Measurements from ENCODE around the gene SPEM2. TPM values are rescaled to one million over a fixed set of nuclear protein-coding genes. Genes with fewer than 3 reads are reported as not detected.

The SPEM2 gene
- total and polyA plus RNA-seq, 2 of the 8 experiments (the other 6 are each of a cell fraction or from before 2014, with no cell fraction given) = 0.03 TPM; not detected in 1

- no peak overlapping the region for H3K56ac ChIP-seq (replicated peaks; ENCODE audit: insufficient read length, low read depth, low read length)
- no peak overlapping the region for H3K14ac ChIP-seq (ENCODE audit: insufficient read length)
- no peak overlapping the region for H2BK12ac ChIP-seq (ENCODE audit: low read depth, low read length)
- WGBS, 2 experiments (ENCODE audit: extremely low coverage in 1 of 2, insufficient coverage in 1 of 2, insufficient read length in 1 of 2, insufficient replicate concordance in 2 of 2, low coverage in 1 of 2, low lambda C conversion rate in 2 of 2, missing lambda C conversion rate in 1 of 2) = 93% methylated on average over 21 of the region's 23 CpGs; no CpG with 5 or more reads in 1 of the 2 experiments
- FAIRE-seq (no peak), DNase-seq (ENCODE audit: low read depth in 1 of 2, low spot score in 2 of 2) (no peak)
- H2BK20ac ChIP-seq (ENCODE audit: low read length) = no peak overlapping the region
- H4K20me1 ChIP-seq (replicated peaks in 1 of 2; ENCODE audit: control insufficient read depth in 1 of 2, insufficient read depth in 2 of 2, low read length in 2 of 2) = peaks cover 2 to 9% of the 10 kb centered on the region in 2 experiments
- H3K4me2 ChIP-seq (ENCODE audit: insufficient read depth in 1 of 2, low read depth in 2 of 2, low read length in 2 of 2) = no peak overlapping the region
- H3K23me2 ChIP-seq (ENCODE audit: low read depth, low read length) = peaks cover 2% of the 10 kb centered on the region; the same call in 1 of the 2 replicates
- no peak overlapping the region for H3K18ac ChIP-seq (ENCODE audit: extremely low read depth, low read length)
- H3K4me3 ChIP-seq (ENCODE audit: extremely low read depth in 1 of 4, insufficient read depth in 2 of 4, low read depth in 3 of 4, low read length in 4 of 4) = no peak overlapping the region
- no peak overlapping the region for H4K8ac ChIP-seq (ENCODE audit: extremely low read depth, insufficient read depth, low read length)
- H3K23ac ChIP-seq (ENCODE audit: insufficient read length) = no peak overlapping the region
- H2AFZ ChIP-seq (ENCODE audit: low read length) = no peak overlapping the region
- H3K27ac ChIP-seq (ENCODE audit: low read depth, low read length) = no peak overlapping the region
- peaks cover 0 to 25% (median 9%) of the 10 kb centered on the region in 4 experiments; a peak in 6 of 8 replicates for H3K36me3 ChIP-seq (ENCODE audit: control insufficient read depth in 2 of 4, insufficient read depth in 4 of 4, low read length in 3 of 4)
- no peaks in the 10 kb centered on the region for H3K27me3 ChIP-seq (replicated peaks in 1 of 4; ENCODE audit: control insufficient read depth in 3 of 4, extremely low read depth in 1 of 4, insufficient read depth in 3 of 4, low read length in 3 of 4)
- peaks cover 0 to 16% (median 7%) of the 10 kb centered on the region in 4 experiments; a peak in 5 of 7 replicates for H3K4me1 ChIP-seq (replicated peaks in 1 of 4; ENCODE audit: control insufficient read depth in 3 of 4, insufficient read depth in 4 of 4, low read length in 3 of 4)
- ChIA-PET POLR2A (ENCODE audit: partially characterized antibody) (interaction anchor here (1.5 to 2.8 kb wide), 5 partner anchors 9 to 131 kb away, joined by 3 to 14 read pairs (median 5); partner anchors contain the start of gene NLGN2), CTCF (ENCODE audit: partially characterized antibody) (interaction anchor here (1.4 kb wide), 1 partner anchor 39 kb away, joined by 3 read pairs; no protein-coding TSS in a partner anchor)
- no peak overlapping the region for H2AK5ac ChIP-seq (ENCODE audit: low read depth, low read length)
- H4K5ac ChIP-seq (ENCODE audit: insufficient read length, low read depth, low read length) = no peak overlapping the region
- H3K9me3 ChIP-seq (ENCODE audit: insufficient read depth in 2 of 2, low read depth in 1 of 2, low read length in 1 of 2) = no peaks in the 10 kb centered on the region
- no peaks in the 10 kb centered on the region for H3K79me2 ChIP-seq (ENCODE audit: control insufficient read depth in 1 of 2, insufficient read depth in 2 of 2, low read length in 2 of 2)
- H4K91ac ChIP-seq (replicated peaks; ENCODE audit: insufficient read length, low read length) = no peak overlapping the region
- H3K9ac ChIP-seq (replicated peaks in 1 of 4; ENCODE audit: extremely low read depth in 1 of 4, low read depth in 3 of 4, low read length in 3 of 4) = no peak overlapping the region
- no peak overlapping the region for H2BK15ac ChIP-seq (ENCODE audit: low read length)
- no peak overlapping the region for H2BK5ac ChIP-seq (ENCODE audit: low read depth, low read length)
- H2BK120ac ChIP-seq (replicated peaks; ENCODE audit: low read depth, low read length) = no peak overlapping the region
- H3K4ac ChIP-seq (replicated peaks; ENCODE audit: insufficient read length, low read depth, low read length) = no peak overlapping the region
- TF ChIP-seq GTF2F1 (IDR thresholded peaks at IDR 0.05; ENCODE audit: borderline replicate concordance, low read depth, low read length) (no peak), KDM4A (IDR thresholded peaks at IDR 0.05; ENCODE audit: low read depth, low read length, severe bottlenecking) (no peak), RNF2 (IDR thresholded peaks at IDR 0.05; ENCODE audit: borderline replicate concordance, low read depth, low read length, missing control alignments, poor library complexity, severe bottlenecking) (no peak), SUZ12 (IDR thresholded peaks at IDR 0.05; ENCODE audit: low read length) (no peak), CBX5 (IDR thresholded peaks at IDR 0.05; ENCODE audit: low read depth, low read length) (no peak), CTBP2 (IDR thresholded peaks at IDR 0.05; ENCODE audit: borderline replicate concordance, insufficient read depth, insufficient read length, low read length) (no peak), TCF12 (IDR thresholded peaks at IDR 0.05; ENCODE audit: low read depth, low read length) (no peak), ASH2L (IDR thresholded peaks at IDR 0.05; ENCODE audit: low read length) (no peak), CEBPB (IDR thresholded peaks at IDR 0.05; ENCODE audit: low read depth, low read length) (no peak), BACH1 (IDR thresholded peaks at IDR 0.05; ENCODE audit: low read length) (no peak), JUND (IDR thresholded peaks at IDR 0.05; ENCODE audit: low read length) (no peak)
- no peaks in the 10 kb centered on the region for H3K79me1 ChIP-seq (ENCODE audit: low read depth, low read length)
Measured at GRCh38 chr17:7415784-7416183, 9.6 kb upstream of the SPEM2 start.

Measured in H1 (cell line).